Ecto neural progenitor cell (in vitro differentiated cells): ENCODE data around the gene PGRMC2.

Experiments
- DNase-seq: peaks from one replicate; pipeline ENCODE4 v3.0.0-alpha.2; 2018; ENCODE audit warnings: low spot score

Gene PGRMC2

GRCh38 chr4:128298852-128299251 is 11.2 kb upstream of the PGRMC2 start:
- no peak for DNase-seq

- DNase-seq = no peak
Measured at GRCh38 chr4:128298146-128298758, 10.6 kb upstream of the PGRMC2 start.

- DNase-seq = no peak
Measured at GRCh38 chr4:128295255-128295654, 7.6 kb upstream of the PGRMC2 start.

GRCh38 chr4:128294464-128294863 is 6.9 kb upstream of the PGRMC2 start:
- no peak for DNase-seq

- DNase-seq = no peak
Measured at GRCh38 chr4:128292349-128292748, 4.7 kb upstream of the PGRMC2 start.

- no peak for DNase-seq
Measured at GRCh38 chr4:128291096-128291495, 3.5 kb upstream of the PGRMC2 start.

GRCh38 chr4:128290526-128290925 is 2.9 kb upstream of the PGRMC2 start:
- DNase-seq = no peak

- DNase-seq = no peak
Measured at GRCh38 chr4:128289523-128290158, 2.0 kb upstream of the PGRMC2 start.

- no peak for DNase-seq
Measured at GRCh38 chr4:128288689-128289106, 1.1 kb upstream of the PGRMC2 start.

- peak; percentile 99 for DNase-seq
Measured at GRCh38 chr4:128287871-128288688, 467 bp upstream of the PGRMC2 start.

- DNase-seq = no peak
Measured at GRCh38 chr4:128286474-128287058, 1.0 kb downstream of the PGRMC2 start.

- no peak for DNase-seq
Measured at GRCh38 chr4:128285085-128285997, 2.3 kb downstream of the PGRMC2 start.

GRCh38 chr4:128284317-128284716 is 3.3 kb downstream of the PGRMC2 start:
- DNase-seq = no peak

- DNase-seq = no peak
Measured at GRCh38 chr4:128283071-128283470, 4.5 kb downstream of the PGRMC2 start.

- no peak for DNase-seq
Measured at GRCh38 chr4:128282516-128282915, 5.1 kb downstream of the PGRMC2 start.

GRCh38 chr4:128281354-128281753 is 6.3 kb downstream of the PGRMC2 start:
- DNase-seq = no peak

- DNase-seq = no peak
Measured at GRCh38 chr4:128279624-128280225, 7.9 kb downstream of the PGRMC2 start.

GRCh38 chr4:128277856-128278255 is 9.8 kb downstream of the PGRMC2 start:
- no peak for DNase-seq

GRCh38 chr4:128275346-128275745 is 12.3 kb downstream of the PGRMC2 start:
- DNase-seq = no peak

GRCh38 chr4:128271551-128271950 is 16.1 kb downstream of the PGRMC2 start:
- DNase-seq = no peak

GRCh38 chr4:128268970-128269369 is 18.6 kb downstream of the PGRMC2 start:
- no peak for DNase-seq
